ENCODE data around the gene PCDHA4.
"Not testable (repeated sequence)": the region's sequence is repeated elsewhere in the genome, so short reads cannot be mapped to it uniquely, and the experiment has no call there.

GRCh38 chr5:140787849-140788504, 18.9 kb upstream of the PCDHA4 start:
- not testable (repeated sequence) for TF ChIP-seq CTCF (conservative IDR thresholded peaks at IDR 0.05 in 1 of 2, IDR thresholded peaks at IDR 0.05 in 1 of 2; ENCODE audit: low read depth in 1 of 2, low read length in 2 of 2); EZH2 (IDR thresholded peaks at IDR 0.05; ENCODE audit: low read length, missing control alignments)
